Amniotic epithelial cell (primary cell): ENCODE measurements around the gene DNAL4.
A peak's percentile ranks its signal among the peaks of the same experiment; 100 is the strongest.

Source experiments
- DNase-seq: peaks from one replicate; pipeline ENCODE4 v3.0.0-alpha.2; 2010; ENCODE audit warnings: low read depth

DNAL4 gene

DNA sequence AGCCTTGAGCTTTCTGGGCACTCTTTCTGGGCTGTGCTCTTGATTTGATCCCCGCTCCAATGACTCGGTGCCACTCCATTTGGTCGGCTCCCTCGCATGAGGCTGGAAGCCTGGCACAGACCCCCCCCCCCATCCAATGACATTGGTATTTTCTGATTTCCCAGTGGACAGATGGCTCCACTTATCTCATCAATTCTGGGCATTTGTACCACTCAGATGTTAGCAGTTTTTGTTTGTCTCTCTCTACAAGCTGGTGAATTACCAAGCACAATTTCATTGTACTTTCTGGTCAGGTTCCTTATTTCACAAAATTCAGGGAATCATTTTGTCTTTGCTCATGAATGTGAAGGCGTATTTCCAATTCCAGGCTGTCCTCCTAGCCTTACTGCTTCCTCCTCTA is 9.1 kb downstream of the DNAL4 start:
- no peak for DNase-seq

GRCh38 chr22:38784035-38784434 is 9.9 kb downstream of the DNAL4 start:
- DNase-seq, result no peak

GRCh38 chr22:38783095-38783615 is 10.8 kb downstream of the DNAL4 start:
- DNase-seq, result no peak

- peak; percentile 92 for DNase-seq
Measured at GRCh38 chr22:38782402-38783094, 11.4 kb downstream of the DNAL4 start.

GRCh38 chr22:38781033-38781432 is 12.9 kb downstream of the DNAL4 start:
- DNase-seq, result no peak

DNA sequence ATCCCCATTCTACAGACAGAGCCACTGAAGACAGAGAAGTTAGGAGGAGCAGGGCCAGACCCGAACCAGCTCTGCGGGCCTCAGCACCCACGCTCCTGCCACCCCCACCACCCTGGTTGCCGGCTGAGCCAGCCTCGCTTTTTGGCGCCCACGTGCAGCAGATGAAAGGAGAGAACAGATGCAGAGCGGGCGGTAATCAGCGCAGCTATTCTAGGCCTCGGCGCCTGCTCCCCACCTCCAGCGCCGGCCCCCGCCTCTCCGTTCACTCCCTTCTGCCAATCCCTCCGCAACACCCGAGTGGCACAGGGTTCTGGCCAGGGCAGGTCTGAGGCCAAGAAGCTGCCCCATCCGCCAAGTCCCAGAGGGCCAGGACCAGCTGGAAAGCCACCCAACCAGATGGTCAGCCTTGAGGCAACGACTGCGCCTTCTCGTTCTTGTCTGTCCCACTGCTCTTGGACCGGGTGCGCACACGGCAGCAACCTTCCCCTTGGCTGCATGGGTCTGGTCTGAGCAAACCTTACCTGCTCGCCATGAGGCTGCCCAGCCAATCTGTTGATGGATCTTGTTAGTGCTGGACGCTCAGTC is 16.8 kb downstream of the DNAL4 start:
- no peak for DNase-seq

DNA sequence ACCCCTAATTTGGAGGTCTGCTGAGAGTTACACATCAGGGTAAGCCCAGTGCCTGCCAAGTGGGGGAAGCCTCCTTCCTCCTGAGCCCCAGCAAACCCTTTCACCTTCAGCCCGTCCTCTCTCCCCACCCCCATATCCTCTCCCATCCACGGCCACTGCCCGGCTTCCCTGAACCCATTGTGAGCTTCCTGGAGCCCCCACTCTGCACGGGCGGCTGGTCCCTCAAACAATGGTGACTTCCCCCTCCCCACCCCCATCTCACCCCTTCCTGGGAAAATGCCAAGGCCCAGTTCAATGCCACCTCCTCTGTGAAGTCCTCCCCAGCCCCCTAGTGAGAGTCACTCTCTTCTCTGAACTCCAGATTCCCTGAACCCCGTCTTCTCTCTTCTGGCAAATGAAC is 17.9 kb downstream of the DNAL4 start:
- DNase-seq, result no peak

GRCh38 chr22:38775656-38776055 is 18.3 kb downstream of the DNAL4 start:
- DNase-seq, result no peak

DNA sequence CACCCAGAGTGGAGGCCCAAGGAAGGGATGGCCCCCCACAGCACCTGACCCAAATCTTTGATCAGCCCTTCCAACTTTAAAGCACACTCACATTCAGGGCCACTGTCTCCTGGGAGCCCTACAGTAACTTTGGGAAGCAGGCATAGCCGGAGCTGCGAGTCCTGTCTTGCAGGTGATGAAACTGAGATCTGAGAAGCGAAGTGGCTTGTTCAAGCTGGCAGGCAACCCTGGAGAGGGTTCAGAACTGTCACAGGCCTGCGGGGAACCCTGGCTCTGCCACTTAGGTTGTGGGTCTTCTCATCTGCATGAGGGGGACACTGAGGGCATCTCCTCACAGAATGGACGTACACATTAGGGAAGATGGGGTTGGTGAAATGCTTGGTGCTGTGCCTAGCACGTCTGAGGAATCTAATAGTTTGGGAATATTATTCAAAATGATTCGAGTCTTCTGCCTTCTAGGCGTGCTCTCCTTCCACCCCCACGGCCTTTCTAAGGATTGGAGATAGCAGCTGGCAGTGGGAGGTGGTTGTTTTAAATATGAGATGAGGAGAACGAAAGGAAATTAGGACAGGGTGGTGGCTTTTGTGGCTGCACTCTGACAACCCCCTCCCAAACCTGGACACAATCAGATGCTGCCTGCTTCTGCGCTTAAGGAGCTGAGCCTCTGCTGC is 19.3 kb downstream of the DNAL4 start:
- no peak for DNase-seq

- no peak for DNase-seq
Measured at GRCh38 chr22:38773363-38773946, 20.5 kb downstream of the DNAL4 start.

DNA sequence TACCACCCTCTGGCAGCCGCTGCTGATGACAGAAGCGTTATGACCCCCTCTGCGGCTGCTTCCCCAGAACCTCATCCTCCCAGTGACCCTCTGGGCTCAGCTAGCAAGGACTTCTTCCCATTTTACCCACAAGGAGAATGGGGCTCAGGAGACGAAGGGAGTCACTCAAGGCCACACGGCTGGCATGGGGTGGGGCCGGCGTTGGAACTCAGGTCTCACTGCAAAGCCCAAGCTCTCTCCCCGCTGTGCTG is 21.4 kb downstream of the DNAL4 start:
- no peak for DNase-seq

- DNase-seq, result no peak
Measured at GRCh38 chr22:38770257-38770949, 23.5 kb downstream of the DNAL4 start.

- DNase-seq, result no peak
Measured at GRCh38 chr22:38768036-38768435, 25.9 kb downstream of the DNAL4 start.

GRCh38 chr22:38767313-38767712 is 26.6 kb downstream of the DNAL4 start:
- no peak for DNase-seq

DNA sequence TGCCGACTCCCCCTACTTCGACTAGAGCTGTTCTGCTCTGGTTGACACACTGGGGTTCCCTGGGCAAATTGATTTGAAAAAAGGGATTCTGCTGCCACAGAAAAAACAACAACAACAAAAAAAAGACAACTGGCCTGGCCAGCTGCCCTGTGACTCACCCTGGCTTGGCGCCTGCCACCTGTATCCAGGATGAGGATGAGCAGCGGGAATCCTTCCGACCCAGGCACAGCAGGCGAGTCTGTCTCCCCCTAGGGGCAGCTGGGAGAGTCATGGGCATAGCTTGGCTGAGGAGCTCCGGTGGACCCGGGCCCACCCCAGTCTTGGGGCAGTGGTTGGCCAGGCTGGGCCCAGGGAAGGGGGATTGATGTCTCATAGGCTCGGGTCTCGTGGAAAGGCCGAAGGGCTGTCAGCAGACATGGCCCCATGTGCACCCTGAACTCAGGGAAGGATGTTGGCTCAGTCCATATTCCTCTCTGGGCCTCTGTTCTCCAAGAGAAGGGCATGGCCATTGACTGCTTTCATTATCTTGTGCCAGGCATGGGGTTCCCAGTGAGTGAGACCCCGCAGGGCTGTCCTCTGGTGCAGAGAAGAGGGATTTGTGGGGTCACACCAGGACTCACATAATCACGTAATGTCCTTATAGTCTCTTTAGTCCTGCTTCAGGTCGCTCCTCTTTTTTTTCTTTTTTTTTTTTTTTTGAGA is 27.7 kb downstream of the DNAL4 start:
- peak; percentile 81 for DNase-seq

DNA sequence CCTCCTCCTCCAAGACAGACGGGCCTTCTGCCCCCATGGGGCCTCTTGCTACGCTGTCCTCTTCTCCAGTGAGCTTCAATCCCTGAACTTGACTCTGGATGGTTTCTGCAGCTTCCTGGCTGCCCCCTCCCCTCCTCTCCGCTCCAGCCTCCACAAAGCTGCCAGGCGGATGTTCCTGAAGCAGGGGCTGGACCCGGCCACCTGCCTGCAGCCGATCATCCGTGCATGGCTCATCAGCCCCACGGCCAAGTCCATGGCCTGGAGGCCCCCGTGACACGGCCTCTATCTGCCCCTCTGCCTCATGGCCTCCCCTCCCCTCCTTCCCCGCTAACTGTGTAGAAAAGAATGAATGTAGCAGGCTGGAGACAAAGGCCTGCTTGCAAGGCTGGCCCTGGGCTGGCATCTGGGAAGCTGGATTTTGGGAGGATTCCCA is 31.4 kb downstream of the DNAL4 start:
- DNase-seq, result no peak

- no peak for DNase-seq
Measured at GRCh38 chr22:38761202-38762162, 32.5 kb downstream of the DNAL4 start.

DNA sequence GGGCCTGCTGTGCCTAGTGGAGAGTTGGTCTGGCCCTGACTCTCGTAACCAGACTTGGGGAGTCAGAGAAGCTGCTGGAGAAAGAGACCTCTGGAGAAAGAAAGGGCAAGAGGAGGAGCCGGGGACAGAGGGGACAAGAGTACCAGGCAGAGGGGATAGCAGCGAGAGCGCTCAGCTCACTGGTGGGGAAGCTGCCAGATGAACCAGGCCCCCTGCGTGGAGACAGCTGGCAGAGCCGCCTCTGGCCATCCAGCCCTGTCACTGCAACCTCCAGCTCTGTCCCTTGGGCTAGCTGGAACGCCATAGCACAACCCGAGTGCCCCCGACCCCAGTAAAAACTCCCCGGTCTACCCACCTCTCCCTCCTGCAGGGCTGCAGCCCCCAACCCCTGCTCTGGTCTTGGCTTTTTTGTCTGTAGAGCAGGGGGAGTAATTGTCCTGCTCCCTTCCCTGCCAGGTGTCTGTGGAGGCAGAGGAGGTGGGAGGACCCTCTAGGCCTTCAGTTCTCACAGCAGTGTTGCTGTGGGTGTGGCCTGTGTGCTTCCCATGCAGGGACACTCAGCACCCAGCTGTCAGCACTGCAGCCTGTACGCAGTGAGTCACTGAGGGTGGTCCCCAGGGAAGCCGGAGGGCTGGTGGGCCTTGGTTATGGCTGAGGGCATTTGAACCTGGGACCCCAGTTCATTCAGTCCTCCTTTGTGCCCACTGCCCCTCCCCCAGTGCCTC is 33.3 kb downstream of the DNAL4 start:
- DNase-seq, result no peak

DNA sequence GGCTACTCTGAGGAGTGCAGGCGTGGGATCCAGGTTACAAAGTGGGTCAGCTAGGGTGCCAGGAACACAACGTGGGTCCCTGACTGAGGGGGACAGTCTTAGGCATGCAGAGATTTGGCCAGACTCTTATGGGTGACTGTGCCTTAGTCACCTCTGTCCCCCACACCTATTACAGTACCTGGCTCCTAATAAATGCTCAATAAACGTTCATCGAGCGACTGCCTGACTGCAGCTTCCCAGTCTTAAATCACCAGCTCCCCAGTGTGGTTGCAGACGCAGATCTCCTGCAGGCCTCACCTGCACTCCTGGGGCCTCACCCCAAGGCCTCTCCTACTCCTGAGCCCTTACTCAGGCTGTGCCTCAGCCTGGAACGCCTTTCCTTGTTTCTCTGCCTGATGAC is 34.9 kb downstream of the DNAL4 start:
- DNase-seq, result no peak
